DMS153 treated with DMSO at 0.1 percent for 48 hours (cell line): ENCODE measurements around the gene SFTPA2.
"Not testable (repeated sequence)": the region's sequence is repeated elsewhere in the genome, so short reads cannot be mapped to it uniquely, and the experiment has no call there.

Experiments used
- DNase-seq: peaks from one replicate; lab custom pipeline; 2025; ENCODE audit not compliant: unreplicated experiment; lab: John Stamatoyannopoulos, UW

Gene SFTPA2

DNA sequence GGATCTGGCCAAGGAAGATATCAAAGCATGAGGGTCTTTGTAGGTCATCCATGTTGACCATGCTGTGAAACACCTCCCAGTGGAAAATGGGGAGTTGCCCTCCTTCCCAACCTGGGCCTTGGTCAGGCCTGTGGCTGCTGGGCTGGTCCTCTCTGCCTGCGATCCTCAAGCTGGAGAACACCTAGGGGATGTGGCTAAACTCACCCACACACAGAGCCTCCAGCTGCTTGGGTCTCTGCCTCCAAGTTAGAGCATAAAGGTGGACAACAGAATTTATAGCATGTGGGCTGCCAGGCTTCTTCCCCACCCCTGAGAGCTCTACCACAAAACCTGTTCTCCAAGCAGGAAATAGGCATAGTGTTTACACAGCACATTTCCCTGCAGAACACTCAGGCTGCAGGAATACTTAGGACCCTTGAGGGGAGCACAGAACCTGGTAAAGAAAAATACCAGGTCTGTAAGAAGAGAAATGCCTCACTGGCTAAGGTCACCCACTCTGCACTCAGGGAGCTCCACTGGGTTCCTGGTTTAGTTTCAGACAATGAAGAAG, at the start of gene SFTPA2:
TSS of gene SFTPA2 (minus strand) at position 248 of the 550 bp plus-strand sequence. CDS start 924 bp downstream, outside the sequence.
- DNase-seq: no peak

- DNase-seq: no peak
Observed at GRCh38 chr10:79608505-79609375, 48.5 kb upstream of the SFTPA2 start.

GRCh38 chr10:79605308-79605707, 45.1 kb upstream of the SFTPA2 start:
- DNase-seq: no peak

DNA sequence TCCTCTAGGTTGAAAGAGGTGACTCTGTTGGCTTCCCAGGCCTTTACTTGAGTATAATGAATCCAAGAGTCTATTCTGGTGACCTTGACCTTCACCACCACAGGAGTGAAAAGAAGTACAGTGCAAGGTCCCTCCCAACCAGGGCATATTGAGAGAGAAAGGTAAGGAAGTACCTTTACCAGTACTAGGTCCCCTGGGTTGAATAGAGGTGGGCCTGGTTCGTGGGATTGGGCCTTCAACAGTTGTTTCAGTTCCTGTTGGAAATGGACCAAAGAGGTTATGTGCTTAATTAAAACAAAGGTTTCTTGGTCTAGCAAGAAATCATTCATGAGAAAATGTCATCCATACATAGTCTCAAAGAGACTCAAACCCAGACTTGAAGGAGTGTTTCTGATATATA, 44.1 kb upstream of the SFTPA2 start:
- DNase-seq: no peak

GRCh38 chr10:79602953-79603352, 42.7 kb upstream of the SFTPA2 start:
- DNase-seq: no peak

GRCh38 chr10:79601939-79602338, 41.7 kb upstream of the SFTPA2 start:
- no peak for DNase-seq

- not testable (repeated sequence) for DNase-seq
Observed at GRCh38 chr10:79599644-79600043, 39.4 kb upstream of the SFTPA2 start.

GRCh38 chr10:79595510-79595909, 35.3 kb upstream of the SFTPA2 start:
- no peak for DNase-seq

GRCh38 chr10:79594565-79594964, 34.4 kb upstream of the SFTPA2 start:
- DNase-seq: not testable (repeated sequence)

GRCh38 chr10:79593377-79593776, 33.2 kb upstream of the SFTPA2 start:
- DNase-seq: no peak

DNA sequence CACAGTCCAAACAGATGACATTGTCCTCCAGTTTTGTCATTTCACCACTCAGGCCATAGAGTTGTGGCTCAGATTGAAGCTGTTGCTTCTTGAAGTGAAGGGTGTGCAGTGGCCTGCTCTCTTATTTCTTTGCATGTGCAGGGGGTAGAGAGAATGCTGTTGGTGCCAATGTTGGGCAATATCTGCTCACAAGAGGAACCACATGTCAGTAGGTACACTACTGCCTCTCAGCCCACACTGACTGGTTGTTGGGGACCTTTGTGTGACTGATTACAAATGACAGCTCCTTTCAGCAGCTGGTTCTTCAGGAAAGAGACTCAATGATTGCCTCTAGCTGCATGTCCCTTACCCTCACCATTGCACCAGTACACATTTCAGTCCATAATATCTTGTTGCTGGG, 28.6 kb upstream of the SFTPA2 start:
- DNase-seq: no peak

DNA sequence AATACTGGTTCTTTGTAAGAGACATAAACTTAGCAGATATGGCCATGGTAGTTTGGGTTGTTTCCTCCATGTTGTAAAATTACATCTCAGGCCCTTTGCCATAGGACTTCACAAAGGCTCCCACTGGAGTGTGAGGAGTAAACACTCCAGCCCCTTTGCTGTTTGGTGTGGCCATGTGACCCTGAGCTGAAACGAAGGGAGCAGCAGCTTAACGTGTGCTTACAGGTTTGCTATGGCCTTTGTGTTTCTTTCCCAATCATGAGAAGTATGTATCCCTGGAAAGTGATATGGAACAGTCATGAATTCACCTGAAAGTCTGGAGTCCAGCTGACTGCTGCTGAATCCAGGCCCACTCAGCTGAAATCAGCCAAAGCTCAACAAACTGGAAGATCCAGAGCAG, 26.7 kb upstream of the SFTPA2 start:
- DNase-seq: no peak

- no peak for DNase-seq
Observed at GRCh38 chr10:79585870-79586527, 25.8 kb upstream of the SFTPA2 start.

DNA sequence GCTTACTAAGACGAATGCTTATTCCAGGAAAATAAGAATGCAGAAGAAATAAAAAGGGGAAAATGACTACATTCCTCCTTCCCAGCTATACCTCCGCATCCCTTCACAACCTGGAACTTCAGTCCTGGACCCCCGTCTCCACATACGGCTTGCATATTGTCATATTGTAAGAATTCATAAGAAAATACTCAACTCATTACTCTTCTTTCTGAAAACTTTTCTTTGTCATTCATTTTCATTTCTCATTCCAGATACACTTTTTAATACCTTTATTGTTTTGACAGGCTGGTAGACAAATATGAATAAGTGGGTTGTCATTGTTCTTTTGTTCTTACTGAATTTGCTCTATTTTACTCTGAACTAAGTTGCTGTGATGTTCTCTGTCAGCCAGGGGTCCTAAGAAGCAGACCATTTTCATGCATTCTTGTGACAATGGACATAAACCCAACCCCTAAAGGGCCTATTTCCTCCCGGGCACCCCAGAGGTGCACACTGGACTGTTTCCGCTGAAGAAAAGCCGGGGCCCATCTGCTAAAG, 23.3 kb upstream of the SFTPA2 start:
- no peak for DNase-seq

DNA sequence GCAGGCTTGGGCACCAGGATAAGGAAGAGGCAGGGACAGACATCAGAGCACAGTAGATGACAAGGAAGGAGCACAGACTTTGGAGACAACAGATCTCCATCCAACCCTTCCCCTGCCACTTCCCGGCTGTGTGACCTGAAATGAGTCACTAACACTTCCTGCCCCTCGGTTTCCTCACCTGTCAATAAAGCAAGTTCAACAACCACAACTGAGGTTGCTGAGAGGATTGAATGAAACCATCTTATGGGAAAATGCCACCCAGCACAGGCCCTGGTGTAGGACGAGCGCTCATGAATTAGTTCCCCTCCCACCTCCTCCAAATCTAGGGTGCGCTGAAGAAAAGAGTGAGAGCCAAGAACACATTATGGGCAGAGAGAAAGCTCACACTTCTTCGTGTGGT, 22.7 kb upstream of the SFTPA2 start:
- not testable (repeated sequence) for DNase-seq

DNA sequence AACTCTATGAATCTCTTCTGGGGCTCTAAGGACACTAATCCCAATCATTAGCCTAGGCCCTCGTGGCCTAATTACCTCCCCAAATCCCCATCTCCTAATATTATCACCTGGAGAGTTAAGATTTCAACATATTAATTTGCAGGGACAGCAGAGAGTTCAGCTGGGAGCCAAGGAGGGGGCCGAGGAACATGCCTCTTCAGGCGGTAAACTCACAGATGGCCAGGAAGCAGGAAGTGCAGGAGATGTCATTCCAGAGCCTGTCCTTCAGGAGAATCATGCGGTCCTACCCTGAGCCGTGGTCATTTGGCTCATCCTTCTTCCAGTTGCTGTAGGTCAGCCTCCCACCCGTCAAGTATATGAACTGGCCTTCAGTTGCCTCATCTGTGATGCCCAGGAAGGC, 21.9 kb upstream of the SFTPA2 start:
- DNase-seq: no peak

- DNase-seq: no peak
Observed at GRCh38 chr10:79581044-79581443, 20.8 kb upstream of the SFTPA2 start.

DNA sequence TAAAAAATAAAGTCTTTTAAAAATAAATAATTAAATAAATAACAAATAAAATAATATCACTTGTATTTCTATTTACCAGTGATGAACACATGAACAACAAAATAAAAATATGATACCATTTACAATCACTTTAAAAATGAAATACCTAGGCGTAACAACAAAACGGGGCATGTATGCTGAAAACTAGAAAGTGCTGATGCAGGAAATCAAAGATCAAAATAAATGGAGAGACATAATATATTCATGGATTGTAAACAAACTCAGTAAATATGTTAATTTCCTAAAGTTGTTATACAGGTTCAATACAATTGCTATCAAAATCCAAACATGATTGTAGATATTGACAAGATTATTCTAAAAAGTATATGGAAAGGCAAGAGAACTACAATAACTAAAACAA, 19.2 kb upstream of the SFTPA2 start:
- DNase-seq: no peak

DNA sequence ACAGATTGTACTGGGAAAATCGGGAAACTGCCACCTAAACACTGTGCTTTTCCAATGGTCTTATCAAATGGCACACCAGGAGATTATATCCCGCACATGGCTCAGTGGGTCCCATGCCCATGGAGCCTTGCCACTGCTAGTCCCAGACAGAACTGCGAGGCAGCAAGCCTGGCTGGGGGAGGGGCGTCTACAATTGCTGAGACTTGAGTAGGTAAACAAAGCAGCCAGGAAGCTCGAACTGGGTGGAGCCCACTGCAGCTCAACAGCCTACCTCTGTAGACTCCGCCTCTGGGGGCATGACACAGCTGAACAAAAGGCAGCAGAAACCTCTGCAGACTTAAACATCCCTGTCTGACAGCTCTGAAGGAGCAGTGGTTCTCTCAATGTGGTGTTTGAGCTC, 10.4 kb upstream of the SFTPA2 start:
- not testable (repeated sequence) for DNase-seq

DNA sequence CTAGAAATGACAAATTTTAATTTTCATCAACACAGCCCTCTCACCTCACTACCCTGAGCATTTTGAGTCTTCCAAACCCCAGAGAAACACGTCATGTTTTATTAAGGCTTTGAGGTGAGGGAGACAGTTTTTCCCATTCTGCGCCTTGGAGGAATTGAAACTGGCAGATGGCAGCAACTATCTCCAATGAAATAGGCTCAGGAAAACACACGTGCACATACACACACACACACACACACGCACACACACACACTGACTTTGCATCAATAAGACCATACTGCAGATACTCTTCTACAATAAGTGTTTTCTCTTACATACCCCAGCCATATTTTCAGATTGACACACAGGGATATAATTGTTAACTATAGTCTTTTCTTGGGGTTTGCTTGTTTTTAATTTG, 3.2 kb upstream of the SFTPA2 start:
- DNase-seq: no peak

DNA sequence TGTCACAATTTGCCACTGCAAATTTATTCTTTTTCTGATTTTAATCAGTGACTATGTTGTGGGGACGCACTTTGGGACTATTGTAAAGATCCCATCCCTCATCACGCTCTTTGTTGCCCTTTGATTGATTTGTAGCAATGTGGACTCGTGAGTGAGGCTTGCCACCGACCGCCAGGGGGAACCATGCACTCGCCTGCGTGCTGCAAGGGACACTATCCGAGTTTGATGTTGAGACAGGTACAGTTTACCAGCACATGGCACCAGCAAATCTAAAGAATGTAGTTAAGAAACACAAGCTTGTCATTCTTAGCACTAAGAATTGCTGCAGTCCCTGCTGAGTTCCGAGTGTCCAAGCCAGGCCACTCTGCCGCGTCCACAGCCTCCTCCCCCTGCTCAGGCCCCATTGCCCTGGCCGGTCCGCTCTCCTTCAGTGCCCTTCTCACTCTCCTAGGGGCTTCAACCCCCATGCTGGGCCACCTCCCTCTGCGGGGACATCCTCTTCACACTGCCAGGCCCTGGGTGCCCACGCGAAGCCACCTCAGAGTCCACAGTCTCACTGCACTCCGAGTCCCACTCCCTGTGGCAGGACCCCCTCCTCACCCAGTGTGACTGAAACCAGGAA, 2.0 kb upstream of the SFTPA2 start:
- DNase-seq: peak; percentile 18
